GM12878 (cell line): ENCODE data around the gene BNC2. TPM values are rescaled to one million over a fixed set of nuclear protein-coding genes. Genes with fewer than 3 reads are reported as not detected.

ENCODE experiments used
- ATAC-seq: fragments of 200-7000 bp; cut with Tn5 transposase; 3 replicates; pipeline ENCODE4 v1.9.1; 2020; ENCODE audit warnings: mild to moderate bottlenecking, moderate library complexity
- BruUV-seq: library from RNA; stranded (reverse); fragments of 400-500 nt; replicated peaks from 2 replicates; lab custom pipeline; 2021; lab: Mats Ljungman, UMichigan
- CTCF ChIA-PET: fragments of 300-600 bp; sonication (Branson Sonifier 250); formaldehyde crosslinking; extraction: SDS; loops from one replicate; lab custom pipeline; 2021; ENCODE audit warnings: inconsistent platforms; lab: Yijun Ruan, JAX
- POLR2A ChIA-PET: fragments of 350-600 bp; formaldehyde crosslinking; extraction: SDS; loops from one replicate; lab custom pipeline; 2021; ENCODE audit warnings: inconsistent platforms; lab: Charles Lee
- RAD21 ChIA-PET: fragments of 300-600 bp; sonication (Branson Sonifier 250); formaldehyde crosslinking; loops from one replicate; lab custom pipeline; 2023; ENCODE audit warnings: antibody characterized with exemption; ENCODE audit not compliant: unreplicated experiment; lab: Charles Lee
- SMC1A ChIA-PET: fragments of 300-600 bp; sonication (Branson Sonifier 250); formaldehyde crosslinking; loops from one replicate; lab custom pipeline; 2023; ENCODE audit not compliant: unreplicated experiment, uncharacterized antibody; lab: Charles Lee
- DNase-seq: peaks from one replicate; pipeline ENCODE4 v3.0.0-alpha.2; 2011; ENCODE audit warnings: low read depth, low spot score
- FAIRE-seq: peaks from 3 replicates; lab custom pipeline; 2011; peaks lifted over from hg19 to GRCh38; lab: Jason Lieb, UNC
- H2AFZ ChIP-seq: 2 replicates; pipeline ENCODE4 v1.6.0; 2011; ENCODE audit warnings: low read depth, low read length, control low read depth; ENCODE audit not compliant: control insufficient read depth
- H3K27ac ChIP-seq: 2 replicates; pipeline ENCODE4 v1.5.1; 2011; ENCODE audit warnings: control low read depth; ENCODE audit not compliant: control insufficient read depth, insufficient read depth
- H3K27me3 ChIP-seq, 2 experiments: replicated peaks in 1 of 2; 2 replicates each; pipeline versions ENCODE4 v1.6.0 to v1.6.1; 2011; ENCODE audit warnings: low read length in 1 of 2; ENCODE audit not compliant: control insufficient read depth in 2 of 2, insufficient read depth in 2 of 2
- H3K36me3 ChIP-seq, 2 experiments: 2 replicates each; pipeline ENCODE4 v1.5.1; 2011; ENCODE audit warnings: low read length in 1 of 2; ENCODE audit not compliant: control insufficient read depth in 2 of 2, insufficient read depth in 2 of 2
- H3K4me1 ChIP-seq: 2 replicates; pipeline ENCODE4 v1.6.1; 2011; ENCODE audit warnings: mild to moderate bottlenecking, low read length, moderate library complexity, mixed read lengths; ENCODE audit not compliant: control insufficient read depth, insufficient read depth
- H3K4me2 ChIP-seq: 2 replicates; pipeline ENCODE4 v1.6.0; 2011; ENCODE audit warnings: control low read depth; ENCODE audit not compliant: control insufficient read depth, insufficient read depth
- H3K4me3 ChIP-seq: fragments of 200-600 bp; sonication (generic); 2 replicates; pipeline ENCODE4 v1.5.1; 2016
- H3K79me2 ChIP-seq: 2 replicates; pipeline ENCODE4 v1.6.0; 2011; ENCODE audit warnings: low read length; ENCODE audit not compliant: control insufficient read depth, insufficient read depth
- H3K9ac ChIP-seq: 2 replicates; pipeline ENCODE4 v1.8.0; 2011; ENCODE audit warnings: low read length, control low read depth, mixed read lengths; ENCODE audit not compliant: control insufficient read depth, insufficient read depth
- H3K9me3 ChIP-seq: replicated peaks from 3 replicates; pipeline ENCODE4 v1.5.1; 2011; ENCODE audit warnings: mild to moderate bottlenecking, low read length; ENCODE audit not compliant: control insufficient read depth, insufficient read depth
- H4K20me1 ChIP-seq: 2 replicates; pipeline ENCODE4 v1.6.0; 2011; ENCODE audit not compliant: control insufficient read depth, insufficient read depth
- ASH2L ChIP-seq: fragments of 300-600, 200-600 bp; sonication (generic); IDR thresholded peaks from 2 replicates; pipeline ENCODE4 v1.6.1; 2017; ENCODE audit warnings: low read depth, mild to moderate bottlenecking, borderline replicate concordance
- BMI1 ChIP-seq: fragments of 450-650 bp; IDR thresholded peaks from 2 replicates; pipeline ENCODE4 v1.6.1; 2016; ENCODE audit warnings: mild to moderate bottlenecking, moderate library complexity, borderline replicate concordance
- CEBPB ChIP-seq, 2 experiments: fragments of 150-350 bp in 1 of 2; IDR thresholded peaks; 2 replicates each; pipeline ENCODE4 v1.6.1; 2012 to 2014; ENCODE audit warnings: low read depth in 2 of 2, low read length in 2 of 2, borderline replicate concordance in 1 of 2, inconsistent platforms in 1 of 2
- EED ChIP-seq: sonication (generic); IDR thresholded peaks from 2 replicates; pipeline ENCODE4 v1.6.1; 2016; ENCODE audit warnings: antibody characterized with exemption, low read depth
- EGR1 ChIP-seq, 2 experiments: IDR thresholded peaks; 1 replicate in 1 of 2; 2 replicates in 1 of 2; pipeline ENCODE4 v1.6.1; 2011 to 2012; ENCODE audit warnings: low read depth in 2 of 2, low read length in 2 of 2, borderline replicate concordance in 1 of 2, mild to moderate bottlenecking in 1 of 2, moderate library complexity in 1 of 2
- FOXK2 ChIP-seq: fragments of 450-650 bp; IDR thresholded peaks from 2 replicates; pipeline ENCODE4 v1.6.1; 2017; ENCODE audit warnings: mild to moderate bottlenecking, moderate library complexity
- IRF3 ChIP-seq: fragments of 450-650 bp; IDR thresholded peaks from 2 replicates; pipeline ENCODE4 v1.6.1; 2014; ENCODE audit warnings: mild to moderate bottlenecking
- KDM1A ChIP-seq: fragments of 200-600 bp; sonication (generic); IDR thresholded peaks from 2 replicates; pipeline ENCODE4 v1.6.1; 2016; ENCODE audit warnings: borderline replicate concordance
- MYB ChIP-seq: fragments of 150-350 bp; IDR thresholded peaks from 2 replicates; pipeline ENCODE4 v1.6.1; 2014; ENCODE audit warnings: mild to moderate bottlenecking, low read depth, low read length, borderline replicate concordance
- NBN ChIP-seq: fragments of 450-650 bp; IDR thresholded peaks from 2 replicates; pipeline ENCODE4 v1.6.1; 2016
- NFXL1 ChIP-seq: fragments of 450-650 bp; IDR thresholded peaks from 2 replicates; pipeline ENCODE4 v1.6.1; 2017; ENCODE audit warnings: antibody characterized with exemption, mild to moderate bottlenecking, borderline replicate concordance
- NFYA ChIP-seq: IDR thresholded peaks from 2 replicates; pipeline ENCODE4 v1.6.1; 2011; ENCODE audit warnings: low read depth, mild to moderate bottlenecking, low read length, improper control_type of control experiment, borderline replicate concordance
- SP1 ChIP-seq: IDR thresholded peaks from one replicate; pipeline ENCODE4 v1.6.1; 2011; ENCODE audit warnings: low read depth, low read length
- SREBF1 ChIP-seq: IDR thresholded peaks from 2 replicates; pipeline ENCODE4 v1.6.1; 2012; ENCODE audit warnings: mild to moderate bottlenecking, low read length
- YBX1 ChIP-seq: fragments of 450-650 bp; IDR thresholded peaks from 2 replicates; pipeline ENCODE4 v1.6.1; 2016; ENCODE audit warnings: antibody characterized with exemption
- ZBTB40 ChIP-seq: fragments of 450-650 bp; IDR thresholded peaks from 2 replicates; pipeline ENCODE4 v1.6.1; 2016; ENCODE audit warnings: mild to moderate bottlenecking, moderate library complexity, borderline replicate concordance
- WGBS: methylation state at CpG from one replicate; pipeline ENCODE4 v1.1.6; 2016; ENCODE audit warnings: low lambda C conversion rate; ENCODE audit not compliant: insufficient replicate concordance, insufficient coverage; ENCODE audit errors: missing lambda C conversion rate; 5-methylcytosine and 5-hydroxymethylcytosine counted together
- in situ Hi-C: fragments of 300-500 bp; cut with MboI; formaldehyde crosslinking; loops from 9 replicates; pipeline ENCODE4 v1.14.3; 2018; ENCODE audit warnings: mixed read lengths
- intact Hi-C: fragments of 100-400 bp; cut with micrococcal nuclease; formaldehyde crosslinking; loops from one replicate; pipeline ENCODE4 v1.14.2; 2022; ENCODE audit not compliant: unreplicated experiment
- polyA plus RNA-seq, 11 experiments: library from polyadenylated mRNA; depleted of rRNA in 4 of 11; unstranded in 6 of 11; stranded (reverse) in 5 of 11; fragments of >200 nt; fragmentation: Nextera tagmentation in 4 of 11; fragmentation: Illumina TruSeq in 1 of 11; extraction: Ambion mirVana in 4 of 11; extraction: Trizol in 1 of 11; gene quantifications; 1 replicate in 1 of 11; 2 replicates in 10 of 11; pipeline versions ENCODE4 v1.2.1 to v1.2.3, GENCODE V29; 2011 to 2016; ENCODE audit warnings: inconsistent platforms in 2 of 11, missing spikeins in 2 of 11, low read depth in 1 of 11
- total RNA-seq, 4 experiments: library from RNA; depleted of rRNA in 3 of 4; stranded (reverse); fragments of >200 nt in 3 of 4; fragmentation: Illumina TruSeq in 1 of 4; extraction: Trizol in 1 of 4; gene quantifications; 2 replicates each; pipeline versions ENCODE4 v1.2.1 to v1.2.3, GENCODE V29; 2013 to 2021

The BNC2 gene
- total and polyA plus RNA-seq, 10 of the 15 experiments (the other 5 are each of a cell fraction or from before 2014, with no cell fraction given): 0.05 to 14.5 (median 0.26) TPM

GRCh38 chr9:16689351-16689938, 181.0 kb downstream of the BNC2 start (continued):
- no peak for TF ChIP-seq IRF3
- TF ChIP-seq KDM1A: no peak
- no peak for TF ChIP-seq NFYA
- TF ChIP-seq EED: no peak
- no peak for TF ChIP-seq ZBTB40

- Histone ChIP-seq H2AFZ (no peak overlapping the region), H4K20me1 (no peaks in the 10 kb centered on the region), H3K27ac (no peak overlapping the region), H3K4me2 (no peak overlapping the region), H3K4me3 (no peak overlapping the region), H3K9me3 (no peaks in the 10 kb centered on the region), H3K36me3 (no peaks in the 10 kb centered on the region), H3K4me1 (no peaks in the 10 kb centered on the region), H3K9ac (no peak overlapping the region), H3K79me2 (no peaks in the 10 kb centered on the region), H3K27me3 (no peaks in the 10 kb centered on the region)
- in situ Hi-C loops (no loop called here), intact Hi-C loops (no loop called here)
- ATAC-seq (no peak), FAIRE-seq (no peak), DNase-seq (no peak)
- SMC1A ChIA-PET: interaction anchor here (0.8 to 2.7 kb wide), 2 partner anchors 9 to 87 kb away, joined by 3 to 7 read pairs; no protein-coding TSS in a partner anchor
- BruUV-seq: no TSS peak
- RAD21 ChIA-PET: interaction anchor here (0.6 to 0.7 kb wide), 2 partner anchors 159 to 430 kb away, joined by 3 to 4 read pairs; no protein-coding TSS in a partner anchor
- POLR2A ChIA-PET: interaction anchor here (0.5 kb wide), 1 partner anchor 16 kb away, joined by 3 read pairs; no protein-coding TSS in a partner anchor
- 0% methylated on average over 1 of the region's 1 CpG for WGBS
- CTCF ChIA-PET: no interaction called here
- TF ChIP-seq IRF3: no peak
- no peak for TF ChIP-seq MYB
- TF ChIP-seq NBN: no peak
- no peak for TF ChIP-seq SP1
- TF ChIP-seq CEBPB (IDR thresholded peaks at IDR 0.05; ENCODE audit: borderline replicate concordance in 1 of 2, low read depth in 2 of 2, low read length in 2 of 2): no peak
- TF ChIP-seq BMI1: no peak
- no peak for TF ChIP-seq NFXL1
- TF ChIP-seq EGR1 (IDR thresholded peaks at IDR 0.05; ENCODE audit: borderline replicate concordance in 1 of 2, low read depth in 2 of 2, low read length in 2 of 2): no peak
- TF ChIP-seq FOXK2: no peak
- no peak for TF ChIP-seq YBX1
- TF ChIP-seq SREBF1: no peak
- TF ChIP-seq ASH2L: no peak
These were observed 181.7 kb downstream of the BNC2 start for GRCh38 chr9:16688814-16689213.
